Measurements from ENCODE around the gene KLF11.
A peak's percentile ranks its signal among the peaks of the same experiment; 100 is the strongest.
"Not testable (repeated sequence)": the region's sequence is repeated elsewhere in the genome, so short reads cannot be mapped to it uniquely, and the experiment has no call there.

Gene KLF11

GRCh38 chr2:10009811-10010781, 33.3 kb upstream of the KLF11 start:
- peak; percentile 32 for DNase-seq

DNA sequence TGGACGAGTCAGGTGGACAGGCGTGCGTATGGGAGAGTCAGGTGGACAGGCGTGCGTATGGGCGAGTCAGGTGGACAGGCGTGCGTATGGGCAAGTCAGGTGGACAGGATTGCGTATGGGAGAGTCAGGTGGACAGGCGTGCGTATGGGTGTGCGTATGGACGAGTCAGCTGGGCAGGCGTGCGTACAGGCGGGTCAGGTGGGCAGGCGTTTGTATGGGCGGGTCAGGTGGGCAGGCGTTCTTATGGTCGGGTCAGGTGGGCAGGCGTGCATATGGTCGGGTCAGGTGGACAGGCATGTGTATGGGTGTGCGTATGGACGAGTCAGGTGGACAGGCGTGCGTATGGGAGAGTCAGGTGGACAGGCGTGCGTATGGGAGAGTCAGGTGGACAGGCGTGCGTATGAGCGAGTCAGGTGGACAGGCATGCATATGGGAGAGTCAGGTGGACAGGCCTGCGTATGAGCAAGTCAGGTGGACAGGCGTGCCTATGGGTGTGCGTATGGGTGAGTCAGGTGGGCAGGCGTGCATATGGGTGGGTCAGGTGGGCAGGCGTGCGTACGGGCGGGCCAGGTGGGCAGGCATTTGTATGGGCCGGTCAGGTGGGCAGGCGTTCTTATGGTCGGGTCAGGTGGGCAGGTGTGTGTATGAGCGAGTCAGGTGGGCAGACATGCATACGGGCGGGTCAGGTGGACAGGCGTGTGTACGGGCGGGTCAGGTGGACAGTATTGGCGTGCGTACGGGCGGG, 32.3 kb upstream of the KLF11 start:
- DNase-seq: not testable (repeated sequence)

- DNase-seq: not testable (repeated sequence)
Observed at GRCh38 chr2:10011606-10012325, 31.6 kb upstream of the KLF11 start.

DNA sequence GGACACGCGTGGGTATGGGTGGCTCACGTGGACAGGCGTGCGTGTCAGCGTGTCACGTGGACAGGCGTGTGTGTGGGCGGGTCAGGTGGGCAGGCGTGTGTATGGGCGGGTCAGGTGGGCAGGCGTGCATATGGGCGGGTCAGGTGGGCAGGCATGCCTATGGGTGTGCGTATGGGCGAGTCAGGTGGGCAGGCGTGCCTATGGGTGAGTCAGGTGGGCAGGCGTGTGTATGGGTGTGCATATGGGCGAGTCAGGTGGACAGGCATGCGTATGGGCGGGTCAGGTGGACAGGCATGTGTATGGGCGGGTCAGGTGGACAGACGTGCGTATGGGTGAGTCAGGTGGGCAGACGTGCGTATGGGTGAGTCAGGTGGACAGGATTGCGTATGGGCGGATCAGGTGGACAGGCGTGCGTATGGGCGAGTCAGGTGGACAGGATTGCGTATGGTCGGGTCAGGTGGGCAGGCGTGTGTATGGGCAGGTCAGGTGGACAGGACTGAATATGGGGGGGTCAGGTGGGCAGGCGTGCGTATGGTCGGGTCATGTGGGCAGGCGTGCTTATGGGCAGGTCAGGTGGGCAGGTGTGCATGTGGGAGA, 30.9 kb upstream of the KLF11 start:
- not testable (repeated sequence) for DNase-seq

DNA sequence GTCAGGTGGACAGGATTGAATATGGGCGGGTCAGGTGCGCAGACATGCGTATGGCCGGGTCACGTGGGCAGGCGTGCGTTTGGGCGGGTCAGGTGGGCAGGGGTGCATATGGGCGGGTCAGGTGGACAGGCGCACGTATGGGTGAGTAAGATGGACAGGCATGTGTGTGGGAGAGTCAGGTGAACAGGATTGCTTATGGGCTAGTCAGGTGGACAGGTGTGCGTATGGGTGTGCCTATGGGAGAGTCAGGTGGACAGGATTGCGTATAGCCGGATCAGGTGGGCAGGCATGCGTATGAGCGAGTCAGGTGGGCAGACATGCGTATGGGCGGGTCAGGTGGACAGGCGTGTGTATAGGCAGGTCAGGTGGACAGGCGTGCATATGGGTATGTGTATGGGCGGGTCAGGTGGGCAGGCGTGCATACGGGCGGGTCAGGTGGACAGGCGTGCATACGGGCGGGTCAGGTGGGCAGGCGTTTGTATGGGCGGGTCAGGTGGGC, 30.3 kb upstream of the KLF11 start:
- no peak for DNase-seq

DNA sequence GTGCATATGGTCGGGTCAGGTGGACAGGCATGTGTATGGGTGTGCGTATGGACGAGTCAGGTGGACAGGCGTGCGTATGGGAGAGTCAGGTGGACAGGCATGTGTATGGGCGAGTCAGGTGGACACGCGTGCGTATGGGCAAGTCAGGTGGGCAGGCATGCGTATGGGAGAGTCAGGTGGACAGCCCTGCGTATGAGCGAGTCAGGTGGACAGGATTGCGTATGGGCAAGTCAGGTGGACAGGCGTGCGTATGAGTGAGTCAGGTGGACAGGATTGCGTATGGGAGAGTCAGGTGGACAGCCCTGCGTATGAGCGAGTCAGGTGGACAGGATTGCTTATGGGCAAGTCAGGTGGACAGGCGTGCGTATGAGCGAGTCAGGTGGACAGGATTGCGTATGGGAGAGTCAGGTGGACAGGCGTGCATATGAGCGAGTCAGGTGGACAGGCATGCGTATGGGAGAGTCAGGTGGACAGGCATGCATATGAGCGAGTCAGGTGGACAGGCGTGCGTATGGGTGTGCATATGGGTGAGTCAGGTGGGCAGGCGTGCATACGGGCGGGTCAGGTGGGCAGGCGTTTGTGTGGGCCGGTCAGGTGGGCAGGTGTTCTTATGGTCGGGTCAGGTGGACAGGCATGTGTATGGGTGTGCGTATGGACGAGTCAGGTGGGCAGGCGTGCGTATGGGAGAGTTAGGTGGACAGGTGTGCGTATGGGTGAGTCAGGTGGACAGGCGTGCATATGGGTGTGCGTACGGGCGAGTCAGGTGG, 29.5 kb upstream of the KLF11 start:
- not testable (repeated sequence) for DNase-seq

GRCh38 chr2:10014418-10015190, 28.7 kb upstream of the KLF11 start:
- DNase-seq: no peak

- DNase-seq: not testable (repeated sequence)
Observed at GRCh38 chr2:10015376-10015989, 27.9 kb upstream of the KLF11 start.

DNA sequence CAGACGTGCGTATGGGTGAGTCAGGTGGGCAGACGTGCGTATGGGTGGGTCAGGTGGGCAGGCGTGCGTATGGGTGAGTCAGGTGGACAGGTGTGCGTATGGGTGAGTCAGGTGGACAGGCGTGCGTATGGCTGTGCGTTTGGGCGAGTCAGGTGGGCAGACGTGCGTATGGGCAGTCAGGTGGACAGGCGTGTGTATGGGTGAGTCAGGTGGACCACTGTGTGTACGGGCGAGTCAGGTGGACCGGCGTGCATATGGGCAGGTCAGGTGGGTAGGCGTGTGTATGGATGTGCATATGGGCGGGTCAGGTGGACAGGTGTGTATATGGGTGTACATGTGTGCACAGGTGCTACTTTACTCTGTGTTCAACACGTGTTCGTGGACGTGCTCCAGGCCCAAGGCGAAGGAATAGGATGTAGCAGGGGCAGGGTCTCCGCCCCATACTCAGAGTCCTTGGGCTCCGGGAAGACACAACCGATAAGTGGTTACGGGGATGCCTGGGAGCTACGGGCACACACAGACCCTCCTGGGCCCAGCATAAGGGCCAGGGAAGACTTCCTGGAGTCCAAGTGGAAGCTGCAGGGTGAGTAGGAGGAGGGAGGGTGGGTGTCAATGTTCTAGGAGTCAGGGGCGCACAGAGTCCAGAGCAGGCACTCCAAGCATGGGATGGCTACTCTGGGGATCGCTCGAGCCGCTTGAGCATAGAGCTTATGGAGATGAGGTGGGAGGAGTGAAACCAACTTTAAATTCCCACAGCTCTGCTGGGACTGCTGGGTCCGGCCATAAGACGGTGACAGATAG, 27.1 kb upstream of the KLF11 start:
- DNase-seq: no peak

DNA sequence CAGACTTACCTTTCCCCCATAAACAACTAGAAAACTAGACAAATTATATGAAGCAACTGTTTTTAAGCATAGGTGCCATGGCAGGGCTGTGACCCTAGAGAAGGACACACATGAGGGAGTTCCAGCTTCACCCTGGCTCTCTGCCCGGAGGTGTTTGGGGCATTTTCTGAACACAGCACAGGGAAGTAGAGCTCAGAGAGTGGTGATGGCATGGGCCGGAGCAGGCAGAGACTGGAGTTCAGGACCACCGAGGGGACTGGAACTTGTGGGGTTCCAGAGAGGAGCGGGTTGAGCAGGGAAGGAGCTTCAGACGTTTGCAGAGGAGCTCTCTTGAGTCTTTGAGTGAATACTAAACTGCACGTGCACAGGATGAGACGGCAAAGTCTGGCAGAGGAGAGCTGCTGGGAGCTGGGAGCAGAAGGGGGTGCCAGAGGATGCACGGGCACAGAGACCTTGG, 26.5 kb upstream of the KLF11 start:
- DNase-seq: no peak

- DNase-seq: no peak
Observed at GRCh38 chr2:10017313-10017941, 25.9 kb upstream of the KLF11 start.

DNA sequence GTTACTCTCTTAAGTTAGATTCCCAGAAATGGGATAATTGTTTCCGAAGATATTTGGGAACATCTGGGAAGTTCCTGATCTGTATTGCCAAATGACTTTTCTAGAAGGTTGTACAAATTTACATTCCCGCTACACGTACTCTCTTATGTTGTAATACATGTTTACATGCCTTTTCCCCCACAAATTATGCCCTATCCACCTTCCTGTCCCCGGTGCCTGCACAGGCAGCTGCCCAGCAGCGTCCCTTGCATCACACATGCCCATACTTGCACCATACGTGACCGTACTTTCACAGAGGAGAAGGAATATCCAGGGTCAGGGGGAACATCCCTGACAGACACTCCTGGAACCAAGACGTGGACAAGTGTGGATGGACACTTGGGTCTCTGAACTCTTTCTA, 24.2 kb upstream of the KLF11 start:
- peak; percentile 30 for DNase-seq

GRCh38 chr2:10019602-10020400, 23.5 kb upstream of the KLF11 start:
- no peak for DNase-seq

DNA sequence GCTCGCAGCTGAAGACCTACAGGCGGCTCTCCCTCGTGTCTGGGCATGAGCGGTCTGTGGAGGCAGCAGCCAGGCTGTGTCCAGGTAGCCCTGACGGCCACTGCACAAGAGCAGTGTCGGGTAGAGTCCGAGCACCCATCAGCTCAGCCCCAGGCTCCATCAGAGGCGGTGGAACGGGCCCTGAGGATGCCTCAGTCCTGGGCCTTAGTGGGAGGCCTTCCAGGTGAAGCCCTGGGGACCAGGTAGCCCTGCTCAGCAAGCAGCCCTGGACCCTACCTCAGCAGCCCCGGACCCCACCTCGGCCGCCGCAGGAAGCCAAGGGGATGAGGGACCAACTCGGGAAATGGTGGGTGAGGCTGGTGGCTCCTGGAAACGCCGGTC, 21.3 kb upstream of the KLF11 start:
- no peak for DNase-seq

- DNase-seq: no peak
Observed at GRCh38 chr2:10022445-10022844, 20.9 kb upstream of the KLF11 start.

DNA sequence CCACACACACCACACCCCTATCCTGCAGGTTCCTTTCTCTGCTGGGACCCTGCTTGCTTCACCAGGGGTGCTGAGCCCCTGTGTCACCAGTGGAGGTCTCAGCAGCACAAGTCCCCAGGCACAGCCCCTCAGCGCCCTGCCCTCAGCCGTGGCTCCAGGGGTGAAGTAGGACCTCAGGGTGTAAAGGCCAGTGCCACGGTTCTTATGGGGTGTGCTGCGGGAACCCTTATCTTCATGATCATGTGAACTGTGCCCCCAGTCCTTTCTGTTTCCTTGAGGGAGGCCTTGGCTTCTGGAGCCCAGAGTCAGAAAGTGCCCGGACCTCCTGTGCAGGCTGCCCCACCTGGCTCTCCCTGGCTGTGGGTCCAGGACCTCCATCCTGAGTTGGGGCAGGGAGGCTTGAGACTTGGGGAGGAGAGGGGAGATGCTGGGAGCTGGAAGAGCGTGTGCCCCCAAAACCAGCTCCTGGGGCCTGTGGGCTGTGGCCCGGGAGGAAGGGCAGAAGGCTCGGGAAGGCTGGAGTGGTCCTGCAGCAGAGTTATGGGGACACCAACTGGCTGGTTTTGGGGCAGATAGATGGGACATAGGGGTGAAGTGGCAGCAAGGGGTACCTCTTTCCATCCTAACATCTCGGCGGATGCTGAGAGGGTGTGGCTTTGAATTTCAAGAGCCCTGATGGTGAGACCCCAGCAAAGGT, 20.2 kb upstream of the KLF11 start:
- no peak for DNase-seq

- no peak for DNase-seq
Observed at GRCh38 chr2:10026940-10027569, 16.3 kb upstream of the KLF11 start.

All from HCEC 1CT (cell line).